Embryonic facial prominence (tissue), 1 donor: ENCODE results near the gene CEACAM21.

ENCODE experiments used
- DNase-seq: peaks from one replicate; pipeline ENCODE4 v3.0.0-alpha.2; 2016; ENCODE audit errors: extremely low spot score

CEACAM21 gene

GRCh38 chr19:41575998-41576397 lies at the start of gene CEACAM21:
Gene CEACAM21 (plus strand): TSS chr19:41576166. CDS start chr19:41576275, 109 bp downstream.
- no peak for DNase-seq

GRCh38 chr19:41527089-41527488 lies 48.9 kb upstream of the CEACAM21 start:
- DNase-seq: no peak

- no peak for DNase-seq
These were observed 47.9 kb upstream of the CEACAM21 start for GRCh38 chr19:41528106-41528505.

GRCh38 chr19:41529484-41530183 lies 46.3 kb upstream of the CEACAM21 start:
- DNase-seq: no peak

GRCh38 chr19:41530184-41530534 lies 45.8 kb upstream of the CEACAM21 start:
- DNase-seq: no peak

- DNase-seq: no peak
These were observed 45.1 kb upstream of the CEACAM21 start for GRCh38 chr19:41530761-41531301.

- DNase-seq: no peak
These were observed 44.3 kb upstream of the CEACAM21 start for GRCh38 chr19:41531438-41532311.

- DNase-seq: no peak
These were observed 43.4 kb upstream of the CEACAM21 start for GRCh38 chr19:41532526-41532925.

GRCh38 chr19:41533671-41534215 lies 42.2 kb upstream of the CEACAM21 start:
- DNase-seq: no peak

- DNase-seq: no peak
These were observed 40.8 kb upstream of the CEACAM21 start for GRCh38 chr19:41535029-41535622.

- no peak for DNase-seq
These were observed 38.2 kb upstream of the CEACAM21 start for GRCh38 chr19:41537789-41538188.

GRCh38 chr19:41540041-41540695 lies 35.8 kb upstream of the CEACAM21 start:
- no peak for DNase-seq

GRCh38 chr19:41541990-41542584 lies 33.9 kb upstream of the CEACAM21 start:
- no peak for DNase-seq

- DNase-seq: no peak
These were observed 33.3 kb upstream of the CEACAM21 start for GRCh38 chr19:41542622-41543021.

- no peak for DNase-seq
These were observed 32.4 kb upstream of the CEACAM21 start for GRCh38 chr19:41543582-41543981.

- no peak for DNase-seq
These were observed 30.4 kb upstream of the CEACAM21 start for GRCh38 chr19:41545547-41545946.

GRCh38 chr19:41546386-41546789 lies 29.6 kb upstream of the CEACAM21 start:
- DNase-seq: no peak

- no peak for DNase-seq
These were observed 29.0 kb upstream of the CEACAM21 start for GRCh38 chr19:41546961-41547360.

- no peak for DNase-seq
These were observed 28.4 kb upstream of the CEACAM21 start for GRCh38 chr19:41547569-41547968.

GRCh38 chr19:41548047-41548446 lies 27.9 kb upstream of the CEACAM21 start:
- DNase-seq: no peak
